NCI-H2107 (cell line): ENCODE measurements around the gene ATPAF1.
"Not testable (repeated sequence)": the region's sequence is repeated elsewhere in the genome, so short reads cannot be mapped to it uniquely, and the experiment has no call there.

ENCODE experiments used
- DNase-seq: peaks from one replicate; lab custom pipeline; 2025; lab: John Stamatoyannopoulos, UW

ATPAF1 gene

GRCh38 chr1:46681333-46682034 lies 13.3 kb upstream of the ATPAF1 start:
- no peak for DNase-seq

DNA sequence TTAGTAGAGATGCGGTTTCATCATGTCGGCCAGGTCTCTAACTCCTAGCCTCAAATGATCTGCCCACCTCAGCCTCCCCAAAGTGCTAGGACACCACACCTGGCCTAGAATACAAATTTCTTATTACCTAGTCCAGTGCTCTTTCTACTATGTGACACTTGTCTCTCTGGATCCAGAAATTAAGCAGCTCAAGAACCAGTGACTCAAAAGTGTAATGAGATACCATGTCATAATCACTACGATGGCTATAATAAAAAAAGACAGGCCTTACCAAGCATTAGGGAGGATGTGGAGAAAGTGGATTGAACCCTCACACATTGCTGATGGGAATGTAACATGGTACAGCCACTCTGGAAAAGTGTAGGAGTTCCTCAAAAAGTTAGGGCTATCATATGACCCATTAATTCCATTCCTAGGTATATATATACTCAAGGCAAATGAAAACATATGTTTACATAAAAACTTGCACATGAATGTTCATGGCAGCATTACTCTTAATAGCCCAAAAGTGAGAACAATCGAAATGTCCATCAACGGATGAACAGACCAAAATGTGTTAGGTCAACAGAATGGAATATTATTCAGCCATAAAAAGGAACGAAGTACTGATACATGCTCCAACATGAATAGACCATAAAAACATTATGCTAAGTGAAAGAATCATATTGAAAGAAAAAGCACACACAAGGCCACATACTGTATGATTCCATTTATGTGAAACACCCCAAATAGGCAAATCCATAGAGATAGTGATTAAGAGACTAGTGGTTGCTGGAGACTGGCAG lies 11.8 kb upstream of the ATPAF1 start:
- DNase-seq, result no peak

- no peak for DNase-seq
Measured at GRCh38 chr1:46677339-46677738, 9.2 kb upstream of the ATPAF1 start.

GRCh38 chr1:46676531-46676930 lies 8.4 kb upstream of the ATPAF1 start:
- no peak for DNase-seq

- DNase-seq, result no peak
Measured at GRCh38 chr1:46675549-46676314, 7.6 kb upstream of the ATPAF1 start.

DNA sequence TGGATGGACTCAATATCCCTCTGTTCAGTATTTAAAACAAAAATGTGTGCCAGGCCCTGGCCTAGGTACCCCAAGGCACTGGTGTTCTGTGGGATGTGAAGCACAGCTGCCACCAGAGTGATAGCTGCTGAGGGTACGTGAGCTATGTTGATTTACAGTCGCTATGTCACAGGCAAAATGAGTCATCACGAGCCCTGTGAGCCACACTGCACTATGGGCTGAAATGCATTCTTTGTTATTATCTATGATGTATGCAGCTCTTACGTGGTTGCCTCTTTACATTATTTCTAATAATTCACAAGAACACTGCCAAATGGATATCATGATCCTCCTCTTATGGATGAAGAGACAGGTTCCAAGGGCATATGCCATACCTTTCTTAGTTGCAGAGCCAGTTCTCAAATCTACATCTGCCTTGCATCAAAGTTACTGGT lies 5.6 kb upstream of the ATPAF1 start:
- no peak for DNase-seq

DNA sequence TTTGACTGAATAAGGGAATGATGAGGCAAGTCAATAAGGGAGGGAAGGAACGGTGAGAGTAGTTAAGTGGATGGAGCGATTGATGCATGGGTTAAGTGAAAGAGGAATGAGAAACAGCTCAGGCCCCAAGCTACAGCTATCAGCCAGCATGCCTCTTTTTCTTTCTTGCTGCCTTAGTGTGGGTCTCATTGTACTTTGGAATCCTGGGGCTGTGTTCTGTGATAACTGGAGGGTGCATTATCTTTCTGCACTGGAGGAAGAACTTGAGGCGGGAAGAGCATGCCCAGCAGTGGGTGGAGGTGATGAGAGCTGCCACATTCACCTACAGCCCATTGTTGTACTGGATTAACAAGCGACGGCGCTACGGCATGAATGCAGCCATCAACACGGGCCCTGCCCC lies 4.5 kb upstream of the ATPAF1 start:
- no peak for DNase-seq

GRCh38 chr1:46671554-46671953 lies 3.4 kb upstream of the ATPAF1 start, which contains the start of gene TEX38:
TSS of gene TEX38 (plus strand) at chr1:46671854. CDS start at chr1:46671935, 81 bp downstream.
- DNase-seq, result no peak

DNA sequence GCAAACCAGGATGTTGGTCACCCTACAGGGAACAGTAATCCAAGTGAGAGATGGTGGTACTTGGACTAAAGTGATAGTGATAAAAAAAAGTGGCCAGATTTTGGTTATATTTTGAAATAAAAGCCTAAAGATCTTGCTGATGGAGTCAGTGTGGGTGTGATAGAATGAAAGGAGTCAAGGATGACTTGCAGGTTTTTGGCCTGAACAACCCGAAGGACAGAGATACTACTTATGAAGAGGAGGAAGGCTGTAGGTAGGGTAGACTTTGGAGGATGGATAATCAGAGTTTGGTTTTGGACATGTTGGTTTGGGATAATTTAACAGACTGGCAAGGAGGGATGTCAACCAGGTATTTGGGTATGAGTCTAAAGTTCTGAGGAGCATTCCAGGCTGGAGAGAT lies 2.0 kb upstream of the ATPAF1 start:
- no peak for DNase-seq

DNA sequence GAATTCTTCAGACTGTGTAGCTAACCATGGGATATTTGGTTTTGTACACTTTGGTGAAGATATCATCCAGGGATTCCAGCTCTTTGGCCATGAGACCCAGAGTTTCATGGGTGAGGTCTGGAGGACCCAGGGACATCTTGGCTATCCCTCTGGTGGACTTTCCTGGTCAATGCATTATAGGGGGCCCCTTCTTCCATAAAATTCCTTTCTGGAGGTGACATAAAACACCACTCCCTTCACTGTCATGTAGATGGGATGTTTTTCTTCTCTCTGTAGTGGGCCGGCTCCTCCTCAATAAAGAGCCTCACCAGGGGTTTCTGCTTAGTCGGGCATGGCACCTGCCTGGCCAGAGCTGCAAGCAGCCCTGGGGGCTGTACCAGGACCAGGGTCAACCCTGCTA lies 2.2 kb downstream of the ATPAF1 start:
- no peak for DNase-seq

DNA sequence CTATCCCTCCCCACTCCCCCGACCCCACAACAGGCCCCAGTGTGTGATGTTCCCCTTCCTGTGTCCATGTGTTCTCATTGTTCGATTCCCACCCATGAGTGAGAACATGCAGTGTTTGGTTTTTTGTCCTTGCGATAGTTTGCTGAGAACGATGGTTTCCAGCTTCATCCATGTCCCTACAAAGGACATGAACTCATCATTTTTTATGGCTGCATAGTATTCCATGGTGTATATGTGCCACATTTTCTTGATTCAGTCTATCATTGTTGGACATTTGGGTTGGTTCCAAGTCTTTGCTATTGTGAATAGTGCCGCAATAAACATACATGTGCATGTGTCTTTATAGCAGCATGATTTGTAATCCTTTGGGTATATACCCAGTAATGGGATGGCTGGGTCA lies 5.2 kb downstream of the ATPAF1 start:
- not testable (repeated sequence) for DNase-seq

GRCh38 chr1:46660116-46660515 lies 8.0 kb downstream of the ATPAF1 start:
- not testable (repeated sequence) for DNase-seq

- no peak for DNase-seq
Measured at GRCh38 chr1:46659307-46659870, 8.8 kb downstream of the ATPAF1 start.

DNA sequence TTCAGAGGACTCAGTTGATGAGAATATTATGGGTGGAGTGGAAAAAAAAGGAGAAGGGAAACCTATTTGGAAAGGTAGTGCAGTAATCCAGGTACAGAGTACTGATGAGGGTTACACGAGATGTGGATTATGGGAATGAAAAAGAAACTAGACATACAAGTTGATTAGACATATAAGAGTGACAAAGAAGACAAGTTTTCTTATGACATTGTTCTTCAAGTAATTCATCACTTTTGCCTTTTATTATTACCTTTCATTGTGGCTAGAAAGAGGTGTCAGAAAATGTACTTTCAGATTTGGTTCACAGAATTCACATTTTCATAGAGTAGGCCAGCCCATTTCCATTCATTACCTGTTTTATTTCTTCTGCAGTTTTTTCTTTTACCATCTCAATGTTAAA lies 10.4 kb downstream of the ATPAF1 start:
- no peak for DNase-seq

DNA sequence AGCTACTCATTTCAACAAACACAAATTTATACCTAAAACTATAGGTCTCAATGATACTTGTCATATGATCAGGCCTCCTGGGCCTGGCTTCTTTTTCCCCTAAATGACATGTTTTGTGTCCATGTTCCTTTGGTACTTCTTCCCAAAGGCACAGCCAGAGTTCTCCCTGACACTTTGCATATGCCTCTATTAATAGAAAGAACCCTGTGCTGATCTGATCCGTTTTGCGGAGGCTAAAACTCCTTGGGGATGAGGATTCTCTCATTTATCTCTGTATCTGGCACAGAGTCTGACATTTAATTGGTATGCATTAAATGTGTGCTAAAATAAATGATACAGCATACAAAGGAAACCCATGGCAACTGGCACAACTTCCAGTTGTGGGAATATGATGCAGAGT lies 11.5 kb downstream of the ATPAF1 start:
- DNase-seq, result no peak

DNA sequence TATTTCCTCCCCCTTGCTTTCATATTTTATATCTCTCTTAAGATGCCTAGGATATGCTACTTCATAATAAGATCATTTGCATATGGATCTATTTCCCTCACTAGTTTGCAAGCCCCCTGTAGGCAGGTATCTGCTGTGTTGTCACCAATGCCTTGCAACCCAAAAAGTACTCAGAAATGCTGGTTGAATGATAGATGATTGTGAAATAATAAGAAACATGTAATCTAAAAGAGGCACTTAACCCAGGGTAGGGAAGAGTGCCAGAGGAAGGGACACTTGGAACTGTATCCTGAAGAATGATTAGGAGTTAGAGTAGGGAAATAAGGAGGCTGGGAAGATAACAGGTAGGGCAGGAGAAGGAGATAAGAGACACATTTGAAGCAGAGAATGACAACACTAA lies 12.3 kb downstream of the ATPAF1 start:
- no peak for DNase-seq

- DNase-seq, result not testable (repeated sequence)
Measured at GRCh38 chr1:46654698-46655097, 13.5 kb downstream of the ATPAF1 start.

DNA sequence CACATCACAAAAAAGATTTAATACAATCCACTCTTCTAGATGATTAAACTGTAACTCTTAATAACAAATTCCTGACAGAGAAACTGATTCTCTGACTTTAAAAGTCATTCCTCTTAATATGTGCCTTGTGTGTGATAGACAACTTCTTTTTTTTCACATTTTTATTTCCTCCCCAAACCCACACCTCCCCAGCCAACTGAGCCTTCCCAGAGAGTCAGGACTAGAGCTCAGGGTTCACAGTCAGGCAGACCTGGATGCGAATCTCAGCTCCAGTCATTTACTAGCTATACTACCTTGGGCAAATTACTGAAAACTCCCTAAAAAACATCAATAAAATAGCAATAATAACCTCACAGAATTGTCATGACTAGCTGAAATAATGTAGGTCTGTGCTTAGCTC lies 14.2 kb downstream of the ATPAF1 start:
- DNase-seq, result no peak

DNA sequence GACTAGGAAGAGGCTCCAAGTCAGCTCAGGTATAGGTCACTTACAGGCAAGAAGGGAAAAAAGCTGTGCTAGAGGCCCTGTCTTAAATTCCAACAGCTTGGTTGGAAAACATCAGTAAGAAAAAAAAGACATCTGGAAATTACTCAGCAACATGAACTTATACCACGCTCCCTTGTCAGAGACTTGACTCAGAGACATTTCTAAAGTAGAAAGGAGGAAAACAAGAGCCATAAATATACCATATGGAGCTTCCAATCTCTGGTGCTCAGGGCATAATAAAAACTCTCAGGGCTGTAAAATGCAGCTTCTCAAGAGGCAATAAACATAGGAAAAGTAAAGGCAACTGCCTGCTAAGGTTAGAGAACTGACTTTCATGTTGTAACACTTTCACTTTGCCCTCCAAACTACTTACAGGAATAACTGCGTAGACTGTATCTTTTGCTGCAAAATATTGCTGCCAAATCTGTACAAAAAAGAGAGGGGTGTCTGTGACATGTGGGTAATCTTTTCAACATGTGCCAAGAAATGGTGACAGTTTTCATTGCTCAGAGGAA lies 14.7 kb downstream of the ATPAF1 start:
- no peak for DNase-seq

GRCh38 chr1:46652321-46653100 lies 15.7 kb downstream of the ATPAF1 start:
- DNase-seq, result no peak

DNA sequence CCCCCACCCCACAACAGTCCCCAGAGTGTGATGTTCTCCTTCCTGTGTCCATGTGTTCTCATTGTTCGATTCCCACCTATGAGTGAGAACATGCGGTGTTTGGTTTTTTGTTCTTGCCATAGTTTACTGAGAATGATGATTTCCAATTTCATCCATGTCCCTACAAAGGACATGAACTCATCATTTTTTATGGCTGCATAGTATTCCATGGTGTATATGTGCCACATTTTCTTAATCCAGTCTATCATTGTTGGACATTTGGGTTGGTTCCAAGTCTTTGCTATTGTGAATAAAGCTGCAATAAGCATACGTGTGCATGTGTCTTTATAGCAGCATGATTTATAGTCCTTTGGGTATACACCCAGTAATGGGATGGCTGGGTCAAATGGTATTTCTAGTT lies 17.0 kb downstream of the ATPAF1 start:
- DNase-seq, result not testable (repeated sequence)
